Measurements from ENCODE around the gene STRADA.

DNA sequence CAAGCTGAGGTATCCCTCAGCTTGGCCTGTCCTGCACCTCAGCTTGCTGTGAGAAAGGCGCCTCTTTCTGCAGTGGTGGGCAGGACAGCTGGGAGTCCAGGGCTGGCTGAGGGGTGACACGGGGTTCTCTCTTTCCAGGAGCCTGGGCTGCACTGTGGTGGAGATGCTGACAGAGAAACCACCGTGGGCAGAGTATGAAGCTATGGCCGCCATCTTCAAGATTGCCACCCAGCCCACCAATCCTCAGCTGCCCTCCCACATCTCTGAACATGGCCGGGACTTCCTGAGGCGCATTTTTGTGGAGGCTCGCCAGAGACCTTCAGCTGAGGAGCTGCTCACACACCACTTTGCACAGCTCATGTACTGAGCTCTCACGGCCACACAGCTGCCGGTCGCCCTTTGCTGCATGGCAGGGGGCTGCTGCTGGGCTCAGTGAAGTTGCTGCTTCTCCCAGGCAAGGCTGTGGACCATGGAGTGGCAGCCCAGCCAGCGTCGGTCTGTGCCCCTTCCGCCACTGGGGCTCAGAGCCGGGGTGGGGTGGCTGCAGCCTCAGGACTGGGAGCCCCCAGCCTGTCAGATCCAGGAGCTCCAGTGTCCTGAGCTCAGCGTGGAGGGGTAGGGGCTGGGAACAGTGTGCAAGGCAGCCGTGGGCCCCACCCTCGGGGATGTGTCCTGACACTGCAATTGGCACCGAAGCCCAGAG is 48.0 kb downstream of the STRADA start:
- no peak for TF ChIP-seq POLR2A (IDR thresholded peaks at IDR 0.05)
- TF ChIP-seq, protein P1, sequence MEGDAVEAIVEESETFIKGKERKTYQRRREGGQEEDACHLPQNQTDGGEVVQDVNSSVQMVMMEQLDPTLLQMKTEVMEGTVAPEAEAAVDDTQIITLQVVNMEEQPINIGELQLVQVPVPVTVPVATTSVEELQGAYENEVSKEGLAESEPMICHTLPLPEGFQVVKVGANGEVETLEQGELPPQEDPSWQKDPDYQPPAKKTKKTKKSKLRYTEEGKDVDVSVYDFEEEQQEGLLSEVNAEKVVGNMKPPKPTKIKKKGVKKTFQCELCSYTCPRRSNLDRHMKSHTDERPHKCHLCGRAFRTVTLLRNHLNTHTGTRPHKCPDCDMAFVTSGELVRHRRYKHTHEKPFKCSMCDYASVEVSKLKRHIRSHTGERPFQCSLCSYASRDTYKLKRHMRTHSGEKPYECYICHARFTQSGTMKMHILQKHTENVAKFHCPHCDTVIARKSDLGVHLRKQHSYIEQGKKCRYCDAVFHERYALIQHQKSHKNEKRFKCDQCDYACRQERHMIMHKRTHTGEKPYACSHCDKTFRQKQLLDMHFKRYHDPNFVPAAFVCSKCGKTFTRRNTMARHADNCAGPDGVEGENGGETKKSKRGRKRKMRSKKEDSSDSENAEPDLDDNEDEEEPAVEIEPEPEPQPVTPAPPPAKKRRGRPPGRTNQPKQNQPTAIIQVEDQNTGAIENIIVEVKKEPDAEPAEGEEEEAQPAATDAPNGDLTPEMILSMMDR (IDR thresholded peaks at IDR 0.05): no peak
